Pancreas (tissue), 10 donors: ENCODE measurements around the gene KAT2A. TPM values are rescaled to one million over a fixed set of nuclear protein-coding genes. Genes with fewer than 3 reads are reported as not detected.
"Not testable (repeated sequence)": the region's sequence is repeated elsewhere in the genome, so short reads cannot be mapped to it uniquely, and the experiment has no call there.

ENCODE experiments used
- ATAC-seq, 4 donors: fragments of 200-7000 bp; cut with Tn5 transposase; one replicate each; pipeline versions ENCODE4 v1.8.0 to v1.9.1; 2020; ENCODE audit warnings: mild to moderate bottlenecking in 4 of 4, moderate library complexity in 4 of 4
- DNase-seq, 6 donors: peaks; one replicate each; pipeline ENCODE4 v3.0.0-alpha.2; 2020
- FAIRE-seq: peaks from 2 replicates; lab custom pipeline; 2012; peaks lifted over from hg19 to GRCh38; lab: Jason Lieb, UNC
- H3K27ac ChIP-seq, 4 donors: fragments of 200-600 bp; sonication (generic); 1 replicate in 3 of 4; 2 replicates in 1 of 4; pipeline versions ENCODE4 v1.5.0 to v1.8.0; 2020
- H3K27me3 ChIP-seq, 4 donors: fragments of 200-600 bp; one replicate each; pipeline ENCODE4 v1.8.0; 2021
- H3K36me3 ChIP-seq, 3 donors: fragments of 200-600 bp; sonication (generic) in 1 of 3; one replicate each; pipeline versions ENCODE4 v1.5.0 to v1.8.0; 2020 to 2021
- H3K4me1 ChIP-seq, 3 donors: fragments of 200-600 bp; one replicate each; pipeline ENCODE4 v1.8.0; 2021
- H3K4me3 ChIP-seq, 4 donors: fragments of 200-600 bp; sonication (generic) in 2 of 4; one replicate each; pipeline versions ENCODE4 v1.5.0 to v1.8.0; 2020 to 2021
- H3K9me3 ChIP-seq, 4 donors: fragments of 200-600 bp; one replicate each; pipeline ENCODE4 v1.8.0; 2021
- CTCF ChIP-seq, 4 donors: fragments of 200-600 bp; sonication (generic) in 3 of 4; IDR thresholded peaks; one replicate each; pipeline versions ENCODE4 v1.5.0 to v1.8.0; 2021; ENCODE audit warnings: antibody characterized with exemption in 4 of 4
- WGBS, 2 donors: extraction: QIAGEN DNeasy Blood & Tissue Kit; methylation state at CpG; one replicate each; pipeline ENCODE4 v1.1.7; 2013; 5-methylcytosine and 5-hydroxymethylcytosine counted together
- intact Hi-C, 3 donors: fragments of 100-400 bp; cut with DNase I; formaldehyde crosslinking; loops; one replicate each; pipeline versions ENCODE4 v1.11.1 to v1.14.2; 2022
- polyA plus RNA-seq, 2 donors: library from polyadenylated mRNA; stranded (reverse); fragments of 200-250 nt; gene quantifications; one replicate each; pipeline ENCODE4 v1.2.3, GENCODE V29; 2013
- total RNA-seq, 6 donors: library from RNA; stranded (reverse); fragmentation: NEBNext Ultra II Directional in 4 of 6; extraction: Animal tissue kit (Norgen Biotek cat#: 25700) in 4 of 6; gene quantifications; one replicate each; pipeline versions ENCODE4 v1.2.1 to v1.2.4, GENCODE V29; 2021 to 2023
- donor health status: healthy with polysubstance abuse.
- donor health status: DM: no; HTN: no; CAD: no; lungs with moderate emphysema.
- donor health status: DM: no; HTN: no; CAD: no.
- donor health status: control.
- donor health status: control.
- donor health status: Bipolar disorder and iron deficiency.
- donor health status: DM: yes; HTN: yes; CAD: no.
- donor health status: DM: no; HTN: no; CAD: no.
- donor health status: DM: no; HTN: no; CAD: no.
- donor health status: DM: yes; HTN: yes; CAD: no.

Gene KAT2A
- total and polyA plus RNA-seq, 8 donors = 17.5 to 158 (median 25.2) TPM

GRCh38 chr17:42141382-42141781 lies 20.2 kb upstream of the KAT2A start:
- H3K27me3 ChIP-seq = no peaks in the 10 kb centered on the region
- peak in 1 of 4 donors; percentile 34 for ATAC-seq
- DNase-seq = no peak
- peaks cover 20 to 29% (median 24%) of the 10 kb centered on the region in 3 donors for H3K4me1 ChIP-seq
- no peak for TF ChIP-seq CTCF (IDR thresholded peaks at IDR 0.05)
- no peaks in the 10 kb centered on the region for H3K9me3 ChIP-seq
- no peak overlapping the region for H3K4me3 ChIP-seq
- H3K27ac ChIP-seq = no peak overlapping the region
- intact Hi-C loops = no loop called here
- FAIRE-seq = no peak
- no peaks in the 10 kb centered on the region for H3K36me3 ChIP-seq
- 84 to 88% methylated on average over 8 of the region's 8 CpGs for WGBS, 2 donors

- H3K9me3 ChIP-seq, H3K36me3 ChIP-seq, H3K27ac ChIP-seq, ATAC-seq, DNase-seq, intact Hi-C loops, H3K4me3 ChIP-seq, FAIRE-seq, H3K27me3 ChIP-seq: not testable (repeated sequence)
- H3K4me1 ChIP-seq = peaks cover 20 to 30% (median 29%) of the 10 kb centered on the region in 3 donors
- 98% methylated on average over 7 of the region's 7 CpGs for WGBS, 2 donors
Measured at GRCh38 chr17:42140690-42141089, 19.5 kb upstream of the KAT2A start.

- H3K27ac ChIP-seq = peak overlapping the region in 2 of 4 donors; percentile 4 to 33
- DNase-seq (no peak), ATAC-seq (no peak), FAIRE-seq (no peak)
- no peak overlapping the region for H3K4me3 ChIP-seq
- 36 to 50% methylated on average over 7 of the region's 7 CpGs for WGBS, 2 donors
- peaks cover 36 to 46% (median 46%) of the 10 kb centered on the region in 3 donors for H3K4me1 ChIP-seq
- no peak for TF ChIP-seq CTCF (IDR thresholded peaks at IDR 0.05)
- no peaks in the 10 kb centered on the region for H3K36me3 ChIP-seq
- intact Hi-C loops = no loop called here
- no peaks in the 10 kb centered on the region for H3K27me3 ChIP-seq
- no peaks in the 10 kb centered on the region for H3K9me3 ChIP-seq
Measured at GRCh38 chr17:42138749-42139492, 17.8 kb upstream of the KAT2A start.

- DNase-seq (no peak), FAIRE-seq (no peak), ATAC-seq (no peak)
- H3K27me3 ChIP-seq = no peaks in the 10 kb centered on the region
- intact Hi-C loops = no loop called here
- H3K9me3 ChIP-seq = no peaks in the 10 kb centered on the region
- H3K4me1 ChIP-seq = peaks cover 45 to 64% (median 51%) of the 10 kb centered on the region in 3 donors
- 19 to 30% methylated on average over 3 of the region's 3 CpGs for WGBS, 2 donors
- peak overlapping the region in 3 of 4 donors; percentile 11 to 36 (median 31) for H3K4me3 ChIP-seq
- peak overlapping the region; percentile 65 to 97 (median 92) for H3K27ac ChIP-seq
- no peak for TF ChIP-seq CTCF (IDR thresholded peaks at IDR 0.05)
- H3K36me3 ChIP-seq = no peaks in the 10 kb centered on the region
Measured at GRCh38 chr17:42136654-42137051, 15.5 kb upstream of the KAT2A start.

GRCh38 chr17:42135664-42136653 lies 14.8 kb upstream of the KAT2A start:
- Histone ChIP-seq H3K27ac (peak overlapping the region; percentile 78 to 97 (median 92)), H3K36me3 (no peaks in the 10 kb centered on the region), H3K4me3 (peak overlapping the region in 3 of 4 donors; percentile 11 to 36 (median 31)), H3K27me3 (no peaks in the 10 kb centered on the region), H3K4me1 (peaks cover 45 to 66% (median 51%) of the 10 kb centered on the region in 3 donors), H3K9me3 (no peaks in the 10 kb centered on the region)
- peak; percentile 83 to 91 (median 88) for ATAC-seq
- WGBS, 2 donors = 5 to 6% methylated on average over 15 of the region's 15 CpGs
- intact Hi-C loops = no loop called here
- peak; percentile 82 to 93 (median 92) for DNase-seq
- no peak for TF ChIP-seq CTCF (IDR thresholded peaks at IDR 0.05)
- FAIRE-seq = peak; percentile 34
